Tibial nerve (tissue), 4 donors: Measurements from ENCODE around the gene JAZF1. TPM values are rescaled to one million over a fixed set of nuclear protein-coding genes. Genes with fewer than 3 reads are reported as not detected.
"Not testable (repeated sequence)": the region's sequence is repeated elsewhere in the genome, so short reads cannot be mapped to it uniquely, and the experiment has no call there.

Source experiments
- DNase-seq, 2 donors: peaks; one replicate each; pipeline ENCODE4 v3.0.0-alpha.2; 2019; ENCODE audit warnings: low spot score in 2 of 2
- H3K27ac ChIP-seq, 4 donors: fragments of 200-600 bp; sonication (generic) in 3 of 4; one replicate each; pipeline ENCODE4 v1.5.1; 2017 to 2019; ENCODE audit warnings: mild to moderate bottlenecking in 1 of 4
- H3K27me3 ChIP-seq, 2 donors: fragments of 200-600 bp; sonication (generic) in 1 of 2; one replicate each; pipeline versions ENCODE4 v1.5.1 to v1.6.0; 2017 to 2019
- H3K36me3 ChIP-seq, 3 donors: fragments of 200-600 bp; sonication (generic); one replicate each; pipeline ENCODE4 v1.5.1; 2018 to 2019
- H3K4me1 ChIP-seq, 4 donors: fragments of 200-600 bp; sonication (generic) in 3 of 4; one replicate each; pipeline ENCODE4 v1.5.1; 2017 to 2019
- H3K4me3 ChIP-seq, 4 donors: fragments of 200-600 bp; sonication (generic) in 3 of 4; one replicate each; pipeline ENCODE4 v1.5.1; 2017 to 2019; ENCODE audit warnings: mild to moderate bottlenecking in 1 of 4, moderate library complexity in 1 of 4
- H3K9me3 ChIP-seq, 4 donors: fragments of 200-600 bp; sonication (generic) in 3 of 4; one replicate each; pipeline ENCODE4 v1.5.1; 2017 to 2019
- CTCF ChIP-seq, 5 experiments: fragments of 200-600 bp in 3 of 5; fragments of 450-650 bp in 2 of 5; sonication (generic) in 3 of 5; IDR thresholded peaks; one replicate each; pipeline ENCODE4 v1.5.1; 2016 to 2019; ENCODE audit warnings: antibody characterized with exemption in 5 of 5, mild to moderate bottlenecking in 3 of 5, moderate library complexity in 2 of 5
- EP300 ChIP-seq, 2 donors: sonication (generic); formaldehyde crosslinking; IDR thresholded peaks; one replicate each; pipeline ENCODE4 v1.6.1; 2017; ENCODE audit warnings: antibody characterized with exemption in 2 of 2, mild to moderate bottlenecking in 1 of 2
- POLR2A ChIP-seq, 2 donors: fragments of 450-650 bp; IDR thresholded peaks; one replicate each; pipeline ENCODE4 v1.6.1; 2017; ENCODE audit warnings: antibody characterized with exemption in 2 of 2, mild to moderate bottlenecking in 2 of 2, moderate library complexity in 2 of 2
- WGBS, 2 donors: methylation state at CpG; one replicate each; pipeline ENCODE4 v1.1.5; 2018; 5-methylcytosine and 5-hydroxymethylcytosine counted together
- total RNA-seq, 4 donors: library from RNA; depleted of rRNA; stranded (reverse); fragments of >200 nt; gene quantifications; one replicate each; pipeline ENCODE4 v1.1.0, GENCODE V29; 2016

The JAZF1 gene
- total RNA-seq, 4 donors from 2014 or later, result 6.9 to 17.5 (median 10.7) TPM

- Histone ChIP-seq H3K36me3 (no peaks in the 10 kb centered on the region), H3K4me3 (no peak overlapping the region), H3K4me1 (peaks cover 0 to 11% (median 2%) of the 10 kb centered on the region in 4 donors), H3K9me3 (no peaks in the 10 kb centered on the region), H3K27ac (no peak overlapping the region), H3K27me3 (no peaks in the 10 kb centered on the region)
- TF ChIP-seq EP300 (IDR thresholded peaks at IDR 0.05) (no peak), CTCF (IDR thresholded peaks at IDR 0.05) (no peak), POLR2A (IDR thresholded peaks at IDR 0.05) (no peak)
- 78 to 85% methylated on average over 4 of the region's 4 CpGs for WGBS, 2 donors
- no peak for DNase-seq
Observed at GRCh38 chr7:27923642-27923980, 257.0 kb downstream of the JAZF1 start.

- H3K9me3 ChIP-seq, result no peaks in the 10 kb centered on the region
- TF ChIP-seq EP300 (IDR thresholded peaks at IDR 0.05), result no peak
- 70 to 82% methylated on average over 14 of the region's 14 CpGs for WGBS, 2 donors
- H3K4me3 ChIP-seq, result no peak overlapping the region
- no peak for DNase-seq
- H3K27me3 ChIP-seq, result no peaks in the 10 kb centered on the region
- no peaks in the 10 kb centered on the region for H3K36me3 ChIP-seq
- H3K4me1 ChIP-seq, result peaks cover 0 to 11% (median 2%) of the 10 kb centered on the region in 4 donors
- no peak overlapping the region for H3K27ac ChIP-seq
Observed at GRCh38 chr7:27922907-27923641, 257.5 kb downstream of the JAZF1 start.

GRCh38 chr7:27922389-27922788, 258.2 kb downstream of the JAZF1 start:
- H3K27ac ChIP-seq, H3K36me3 ChIP-seq, DNase-seq, H3K4me3 ChIP-seq, H3K27me3 ChIP-seq, H3K9me3 ChIP-seq: not testable (repeated sequence)
- WGBS, 2 donors, result 93 to 97% methylated on average over 8 of the region's 8 CpGs
- H3K4me1 ChIP-seq, result peaks cover 0 to 11% (median 2%) of the 10 kb centered on the region in 4 donors

GRCh38 chr7:27921081-27921836, 259.3 kb downstream of the JAZF1 start:
- Histone ChIP-seq H3K9me3 (no peaks in the 10 kb centered on the region), H3K27me3 (no peaks in the 10 kb centered on the region), H3K4me1 (peaks cover 0 to 11% (median 2%) of the 10 kb centered on the region in 4 donors), H3K4me3 (no peak overlapping the region), H3K27ac (no peak overlapping the region), H3K36me3 (peaks cover 0 to 5% (median 0%) of the 10 kb centered on the region in 3 donors)
- TF ChIP-seq POLR2A (IDR thresholded peaks at IDR 0.05), result no peak
- TF ChIP-seq CTCF (IDR thresholded peaks at IDR 0.05), result peak; percentile 15 to 54 (median 40)
- TF ChIP-seq EP300 (IDR thresholded peaks at IDR 0.05), result no peak
- peak in 1 of 2 donors; percentile 60 for DNase-seq
- WGBS, 2 donors, result 46 to 49% methylated on average over 7 of the region's 7 CpGs

GRCh38 chr7:27920281-27920946, 260.2 kb downstream of the JAZF1 start:
- no peaks in the 10 kb centered on the region for H3K27me3 ChIP-seq
- H3K36me3 ChIP-seq, result peaks cover 0 to 6% (median 0%) of the 10 kb centered on the region in 3 donors
- H3K9me3 ChIP-seq, result no peaks in the 10 kb centered on the region
- H3K4me3 ChIP-seq, result no peak overlapping the region
- peaks cover 0 to 11% (median 2%) of the 10 kb centered on the region in 4 donors for H3K4me1 ChIP-seq
- TF ChIP-seq EP300 (IDR thresholded peaks at IDR 0.05) (no peak), CTCF (IDR thresholded peaks at IDR 0.05) (no peak), POLR2A (IDR thresholded peaks at IDR 0.05) (no peak)
- H3K27ac ChIP-seq, result no peak overlapping the region
- WGBS, 2 donors, result 82 to 85% methylated on average over 8 of the region's 8 CpGs
- no peak for DNase-seq

GRCh38 chr7:27918503-27918902, 262.1 kb downstream of the JAZF1 start:
- no peak overlapping the region for H3K27ac ChIP-seq
- TF ChIP-seq POLR2A (IDR thresholded peaks at IDR 0.05) (no peak), CTCF (IDR thresholded peaks at IDR 0.05) (no peak), EP300 (IDR thresholded peaks at IDR 0.05) (no peak)

More at GRCh38 chr7:27918503-27918902, 262.1 kb downstream of the JAZF1 start:
- Histone ChIP-seq H3K4me1 (peaks cover 0 to 11% (median 2%) of the 10 kb centered on the region in 4 donors), H3K4me3 (no peak overlapping the region), H3K27me3 (no peaks in the 10 kb centered on the region), H3K36me3 (peaks cover 0 to 6% (median 0%) of the 10 kb centered on the region in 3 donors), H3K9me3 (no peaks in the 10 kb centered on the region)
- WGBS, 2 donors, result 95 to 97% methylated on average over 1 of the region's 1 CpG
- no peak for DNase-seq
